KBM-7 (cell line): Measurements from ENCODE around the gene NEO1.
A peak's percentile ranks its signal among the peaks of the same experiment; 100 is the strongest.
"Not testable (repeated sequence)": the region's sequence is repeated elsewhere in the genome, so short reads cannot be mapped to it uniquely, and the experiment has no call there.

ENCODE experiments used
- DNase-seq: peaks from one replicate; pipeline ENCODE4 v3.0.0-alpha.2; 2015
- in situ Hi-C: fragments of 300-500 bp; cut with MboI; formaldehyde crosslinking; loops from 2 replicates; pipeline ENCODE4 v1.14.3; 2020; ENCODE audit warnings: low sequenced_read_pairs, low pct_unique_long_range_greater_than_20kb, mixed read lengths

Gene NEO1

GRCh38 chr15:73172508-73172907, 120.2 kb downstream of the NEO1 start:
- no peak for DNase-seq
- in situ Hi-C loops, result no loop called here

GRCh38 chr15:73174171-73174570, 121.9 kb downstream of the NEO1 start:
- in situ Hi-C loops, result no loop called here
- no peak for DNase-seq

GRCh38 chr15:73175382-73175781, 123.1 kb downstream of the NEO1 start:
- in situ Hi-C loops, result no loop called here
- no peak for DNase-seq

GRCh38 chr15:73176598-73176997, 124.3 kb downstream of the NEO1 start:
- in situ Hi-C loops, result no loop called here

GRCh38 chr15:73183071-73183470, 130.8 kb downstream of the NEO1 start:
- no peak for DNase-seq
- in situ Hi-C loops, result no loop called here

More at GRCh38 chr15:73176598-73176997, 124.3 kb downstream of the NEO1 start:
- no peak for DNase-seq

GRCh38 chr15:73190189-73190601, 137.9 kb downstream of the NEO1 start:
- DNase-seq, result peak; percentile 21
- in situ Hi-C loops, result no loop called here

- in situ Hi-C loops, result no loop called here
- DNase-seq, result no peak
Observed at GRCh38 chr15:73195166-73195565, 142.9 kb downstream of the NEO1 start.

GRCh38 chr15:73196113-73196512, 143.8 kb downstream of the NEO1 start:
- in situ Hi-C loops, result no loop called here
- peak; percentile 40 for DNase-seq

GRCh38 chr15:73200339-73200738, 148.1 kb downstream of the NEO1 start:
- no peak for DNase-seq
- in situ Hi-C loops, result no loop called here

- DNase-seq, result no peak
- in situ Hi-C loops, result no loop called here
Observed at GRCh38 chr15:73210630-73211029, 158.4 kb downstream of the NEO1 start.

GRCh38 chr15:73212424-73212823, 160.2 kb downstream of the NEO1 start:
- in situ Hi-C loops, result no loop called here
- DNase-seq, result no peak

GRCh38 chr15:73221450-73221849, 169.2 kb downstream of the NEO1 start:
- DNase-seq, in situ Hi-C loops: not testable (repeated sequence)

- in situ Hi-C loops, result no loop called here
- DNase-seq, result peak; percentile 94
Observed at GRCh38 chr15:73225358-73226015, 173.2 kb downstream of the NEO1 start.

GRCh38 chr15:73226093-73226814, 174.0 kb downstream of the NEO1 start:
- in situ Hi-C loops, result no loop called here
- no peak for DNase-seq

- in situ Hi-C loops, result no loop called here
- no peak for DNase-seq
Observed at GRCh38 chr15:73227433-73228056, 175.3 kb downstream of the NEO1 start.

- in situ Hi-C loops, result no loop called here
- no peak for DNase-seq
Observed at GRCh38 chr15:73228128-73228646, 175.9 kb downstream of the NEO1 start.

- no peak for DNase-seq
Observed at GRCh38 chr15:73231661-73232419, 179.6 kb downstream of the NEO1 start.

GRCh38 chr15:73232776-73233175, 180.5 kb downstream of the NEO1 start:
- DNase-seq, result no peak
- in situ Hi-C loops, result no loop called here

More at GRCh38 chr15:73231661-73232419, 179.6 kb downstream of the NEO1 start:
- in situ Hi-C loops, result no loop called here

GRCh38 chr15:73233623-73234022, 181.4 kb downstream of the NEO1 start:
- DNase-seq, result no peak
- in situ Hi-C loops, result no loop called here
